Measurements from ENCODE around the gene CORT.
A peak's percentile ranks its signal among the peaks of the same experiment; 100 is the strongest.

DNA sequence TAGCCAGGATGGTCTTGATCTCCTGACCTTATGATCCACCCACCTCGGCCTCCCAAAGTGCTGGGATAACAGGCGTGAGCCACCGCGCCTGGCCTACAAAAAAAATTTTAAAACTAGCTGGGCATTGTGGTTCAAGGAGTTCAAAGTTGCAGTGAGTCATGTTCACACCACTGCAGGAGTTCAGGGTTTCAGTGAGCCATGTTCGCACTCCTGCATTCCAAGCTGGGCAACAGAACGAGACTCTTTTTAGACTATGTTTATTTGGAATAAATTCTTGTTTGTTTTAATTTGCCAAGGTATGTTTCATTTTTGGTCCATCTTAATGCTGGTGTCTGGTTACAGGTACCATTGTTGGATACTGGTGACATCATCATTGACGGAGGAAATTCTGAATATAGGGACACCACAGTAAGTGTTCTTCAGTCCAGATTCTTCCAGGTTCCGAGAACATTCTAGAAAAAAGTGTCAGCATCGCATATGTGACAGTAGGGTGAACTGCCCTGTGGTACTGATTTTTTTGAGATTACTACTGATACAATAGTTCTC, 47.0 kb upstream of the CORT start:
- TF ChIP-seq RAD21 (IDR thresholded peaks at IDR 0.05; ENCODE audit: low read length) (no peak), CTCF (conservative IDR thresholded peaks at IDR 0.05; ENCODE audit: low read depth, low read length) (no peak), MAZ (IDR thresholded peaks at IDR 0.05; ENCODE audit: borderline replicate concordance, low read depth, low read length) (no peak), MAFK (IDR thresholded peaks at IDR 0.05; ENCODE audit: low read depth, low read length) (no peak), MXI1 (IDR thresholded peaks at IDR 0.05; ENCODE audit: borderline replicate concordance, low read depth, low read length) (no peak), POLR2A (IDR thresholded peaks at IDR 0.05; ENCODE audit: low read depth, low read length) (no peak), RFX5 (IDR thresholded peaks at IDR 0.05; ENCODE audit: low read depth, low read length) (0 out of 2 replicates have a peak, but pooled peaks have one; percentile 6), CEBPB (IDR thresholded peaks at IDR 0.05; ENCODE audit: low read depth, low read length) (no peak), FOS (IDR thresholded peaks at IDR 0.05; ENCODE audit: low read depth, low read length) (peak; percentile 55; the same call in 1 of the 2 replicates)
